ENCODE results near the gene TNRC18. TPM values are rescaled to one million over a fixed set of nuclear protein-coding genes. Genes with fewer than 3 reads are reported as not detected.
"Not testable (repeated sequence)": the region's sequence is repeated elsewhere in the genome, so short reads cannot be mapped to it uniquely, and the experiment has no call there.

TNRC18 gene
- total RNA-seq, 2 donors from 2014 or later, result 67.6 to 69.0 TPM

DNA sequence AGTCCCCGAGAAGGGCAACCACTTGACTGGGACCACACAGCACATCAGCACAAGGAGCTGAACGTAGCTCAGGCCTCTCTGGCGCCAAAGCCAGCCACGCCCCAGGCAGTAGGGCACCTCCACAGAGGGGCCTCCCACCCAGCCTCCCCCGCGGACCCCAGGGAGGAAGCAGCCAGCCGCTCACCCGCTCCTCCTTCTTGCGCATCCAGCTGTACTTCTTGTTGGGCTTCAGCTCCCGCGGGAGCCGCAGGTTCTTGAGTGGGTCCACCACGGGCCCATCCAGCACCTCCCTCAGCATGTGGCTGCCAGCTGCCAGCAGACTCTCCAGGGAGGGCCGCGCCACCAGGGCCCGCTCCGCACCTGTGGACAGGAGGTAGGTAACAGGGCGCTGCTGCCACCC lies 61.2 kb downstream of the TNRC18 start:
- DNase-seq, result no peak
- H3K9me3 Mint-ChIP-seq, result no peaks in the 10 kb centered on the region
- peaks cover 4% of the 10 kb centered on the region in 2 donors for H3K36me3 Mint-ChIP-seq (ENCODE audit: insufficient read depth in 2 of 2)
- H3K27ac Mint-ChIP-seq, result no peak overlapping the region
- no peak overlapping the region for H3K4me3 Mint-ChIP-seq
- no peaks in the 10 kb centered on the region for H3K27me3 Mint-ChIP-seq (ENCODE audit: low read depth)
- ATAC-seq (replicated peaks in 1 of 2), result no peak
- peaks cover 15% of the 10 kb centered on the region for H3K4me1 Mint-ChIP-seq (ENCODE audit: low read depth)

- DNase-seq (no peak), ATAC-seq (replicated peaks in 1 of 2) (no peak)
- Mint-ChIP-seq H3K36me3 (ENCODE audit: insufficient read depth in 2 of 2) (peaks cover 7 to 10% of the 10 kb centered on the region in 2 donors), H3K4me1 (ENCODE audit: low read depth) (peaks cover 15% of the 10 kb centered on the region), H3K27me3 (ENCODE audit: low read depth) (no peaks in the 10 kb centered on the region), H3K27ac (no peak overlapping the region), H3K9me3 (no peaks in the 10 kb centered on the region), H3K4me3 (no peak overlapping the region)
These were observed 62.0 kb downstream of the TNRC18 start for GRCh38 chr7:5361446-5362127.

- ATAC-seq (replicated peaks in 1 of 2) (no peak), DNase-seq (no peak)
- H3K27ac Mint-ChIP-seq, result no peak overlapping the region
- no peak overlapping the region for H3K4me3 Mint-ChIP-seq
- H3K27me3 Mint-ChIP-seq (ENCODE audit: low read depth), result no peaks in the 10 kb centered on the region
- H3K4me1 Mint-ChIP-seq (ENCODE audit: low read depth), result peaks cover 13% of the 10 kb centered on the region
- peaks cover 7 to 14% of the 10 kb centered on the region in 2 donors for H3K36me3 Mint-ChIP-seq (ENCODE audit: insufficient read depth in 2 of 2)
- no peaks in the 10 kb centered on the region for H3K9me3 Mint-ChIP-seq
These were observed 62.7 kb downstream of the TNRC18 start for GRCh38 chr7:5360971-5361370.

DNA sequence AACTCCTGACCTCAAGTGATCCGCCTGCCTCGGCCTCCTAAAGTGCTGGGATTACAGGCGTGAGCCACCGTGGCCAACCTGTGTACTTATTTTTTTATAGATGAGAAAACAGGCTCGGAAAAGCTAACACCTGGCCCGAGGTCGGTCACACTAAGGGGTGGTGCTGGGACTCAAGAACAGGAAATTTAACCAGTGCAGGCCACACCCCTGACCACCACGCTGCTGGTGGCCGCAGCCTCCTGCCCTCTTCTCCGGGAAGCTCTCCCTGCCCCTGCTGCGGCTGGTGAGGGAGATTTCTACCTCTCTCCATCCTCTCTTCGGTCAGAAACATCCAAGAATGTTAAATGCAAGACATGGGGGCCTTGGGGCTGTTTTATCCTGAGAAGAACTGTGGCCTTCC lies 63.2 kb downstream of the TNRC18 start:
- H3K36me3 Mint-ChIP-seq (ENCODE audit: insufficient read depth in 2 of 2), result peaks cover 6 to 13% of the 10 kb centered on the region in 2 donors
- DNase-seq (no peak), ATAC-seq (replicated peaks in 1 of 2) (no peak)
- H3K27ac Mint-ChIP-seq, result no peak overlapping the region
- H3K27me3 Mint-ChIP-seq (ENCODE audit: low read depth), result no peaks in the 10 kb centered on the region
- no peak overlapping the region for H3K4me3 Mint-ChIP-seq
- H3K4me1 Mint-ChIP-seq (ENCODE audit: low read depth), result peaks cover 13% of the 10 kb centered on the region
- no peaks in the 10 kb centered on the region for H3K9me3 Mint-ChIP-seq

GRCh38 chr7:5360021-5360420 lies 63.6 kb downstream of the TNRC18 start:
- H3K27ac Mint-ChIP-seq; H3K27me3 Mint-ChIP-seq (ENCODE audit: low read depth); ATAC-seq (replicated peaks in 1 of 2); H3K9me3 Mint-ChIP-seq; DNase-seq; H3K4me3 Mint-ChIP-seq: not testable (repeated sequence)
- H3K36me3 Mint-ChIP-seq (ENCODE audit: insufficient read depth in 2 of 2), result peaks cover 6 to 15% of the 10 kb centered on the region in 2 donors
- H3K4me1 Mint-ChIP-seq (ENCODE audit: low read depth), result peaks cover 17% of the 10 kb centered on the region

- Mint-ChIP-seq H3K36me3 (ENCODE audit: insufficient read depth in 2 of 2) (peaks cover 6 to 21% of the 10 kb centered on the region in 2 donors), H3K4me1 (ENCODE audit: low read depth) (peaks cover 24% of the 10 kb centered on the region), H3K27ac (no peak overlapping the region), H3K4me3 (no peak overlapping the region), H3K9me3 (no peaks in the 10 kb centered on the region), H3K27me3 (ENCODE audit: low read depth) (no peaks in the 10 kb centered on the region)
- DNase-seq (no peak), ATAC-seq (replicated peaks in 1 of 2) (no peak)
These were observed 64.3 kb downstream of the TNRC18 start for GRCh38 chr7:5359344-5359743.

GRCh38 chr7:5357951-5358350 lies 65.7 kb downstream of the TNRC18 start:
- Mint-ChIP-seq H3K27me3 (ENCODE audit: low read depth) (no peaks in the 10 kb centered on the region), H3K4me3 (no peak overlapping the region), H3K27ac (no peak overlapping the region), H3K36me3 (ENCODE audit: insufficient read depth in 2 of 2) (peaks cover 7 to 26% of the 10 kb centered on the region in 2 donors), H3K4me1 (ENCODE audit: low read depth) (peaks cover 17% of the 10 kb centered on the region), H3K9me3 (no peaks in the 10 kb centered on the region)
- ATAC-seq (replicated peaks in 1 of 2), result no peak
- DNase-seq, result no peak

DNA sequence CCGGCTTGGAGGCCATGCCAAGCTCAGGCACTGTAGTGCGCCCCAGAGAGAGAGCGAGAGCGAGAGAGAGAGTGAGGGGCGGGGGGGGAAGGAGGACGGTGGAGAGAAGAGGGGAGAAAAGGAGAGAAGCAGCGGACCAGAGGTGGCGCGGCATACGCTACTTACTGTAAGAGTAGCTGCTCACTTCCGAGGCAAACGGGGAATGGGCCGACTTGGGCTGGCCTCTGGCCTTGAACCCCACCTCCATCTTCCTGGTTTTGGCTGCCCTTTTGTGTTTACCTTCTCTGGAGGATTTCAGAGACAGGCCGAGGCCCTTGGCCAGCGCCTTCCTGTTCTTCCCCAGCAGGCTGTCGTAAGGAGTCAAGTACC lies 66.9 kb downstream of the TNRC18 start:
- no peak overlapping the region for H3K4me3 Mint-ChIP-seq
- peaks cover 17% of the 10 kb centered on the region for H3K4me1 Mint-ChIP-seq (ENCODE audit: low read depth)
- ATAC-seq (replicated peaks in 1 of 2) (no peak), DNase-seq (no peak)
- no peaks in the 10 kb centered on the region for H3K27me3 Mint-ChIP-seq (ENCODE audit: low read depth)
- peaks cover 7 to 26% of the 10 kb centered on the region in 2 donors for H3K36me3 Mint-ChIP-seq (ENCODE audit: insufficient read depth in 2 of 2)
- no peak overlapping the region for H3K27ac Mint-ChIP-seq
- H3K9me3 Mint-ChIP-seq, result no peaks in the 10 kb centered on the region

DNA sequence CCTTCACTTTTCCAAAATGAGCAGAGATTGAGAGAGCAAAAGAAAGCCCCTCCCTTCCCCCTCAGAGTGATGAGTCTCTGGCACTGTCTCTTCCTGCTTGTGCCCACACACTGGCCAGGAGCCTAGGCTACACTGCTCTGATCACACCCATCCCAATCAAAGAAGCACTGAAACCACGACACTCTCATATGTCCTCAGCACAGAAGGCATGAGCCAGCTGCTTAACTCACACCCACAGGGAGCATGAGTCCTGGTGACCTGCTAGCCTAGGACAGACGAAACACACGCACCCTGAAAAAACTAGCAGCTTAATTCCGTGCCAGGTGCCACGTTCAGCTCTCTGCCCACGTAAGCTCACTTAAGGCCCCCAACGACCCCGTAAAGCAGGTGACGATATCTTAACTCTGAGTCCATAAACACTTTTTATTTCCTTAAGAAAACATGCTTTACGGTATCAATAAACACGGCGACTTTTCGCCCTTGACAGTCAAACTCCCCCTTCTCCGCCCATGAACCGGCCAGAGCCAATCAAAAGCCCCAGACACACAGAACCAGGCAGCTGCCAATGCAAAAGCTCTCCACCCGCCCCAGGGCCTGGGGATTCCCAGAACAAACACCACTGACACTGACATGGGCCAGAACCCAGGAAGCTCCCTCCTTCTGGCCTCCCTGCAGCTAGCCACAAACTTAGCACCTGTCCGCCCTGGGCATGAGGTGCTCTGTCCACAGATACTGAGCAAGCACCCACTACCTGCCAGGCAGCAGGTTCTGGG lies 69.0 kb downstream of the TNRC18 start:
- Mint-ChIP-seq H3K27me3 (ENCODE audit: low read depth) (no peaks in the 10 kb centered on the region), H3K9me3 (no peaks in the 10 kb centered on the region), H3K27ac (peak overlapping the region; percentile 5), H3K36me3 (ENCODE audit: insufficient read depth in 2 of 2) (peaks cover 8 to 31% of the 10 kb centered on the region in 2 donors), H3K4me3 (no peak overlapping the region), H3K4me1 (ENCODE audit: low read depth) (peaks cover 17% of the 10 kb centered on the region)
- ATAC-seq (replicated peaks in 1 of 2) (peak in 1 of 2 donors; percentile 23), DNase-seq (no peak)

DNA sequence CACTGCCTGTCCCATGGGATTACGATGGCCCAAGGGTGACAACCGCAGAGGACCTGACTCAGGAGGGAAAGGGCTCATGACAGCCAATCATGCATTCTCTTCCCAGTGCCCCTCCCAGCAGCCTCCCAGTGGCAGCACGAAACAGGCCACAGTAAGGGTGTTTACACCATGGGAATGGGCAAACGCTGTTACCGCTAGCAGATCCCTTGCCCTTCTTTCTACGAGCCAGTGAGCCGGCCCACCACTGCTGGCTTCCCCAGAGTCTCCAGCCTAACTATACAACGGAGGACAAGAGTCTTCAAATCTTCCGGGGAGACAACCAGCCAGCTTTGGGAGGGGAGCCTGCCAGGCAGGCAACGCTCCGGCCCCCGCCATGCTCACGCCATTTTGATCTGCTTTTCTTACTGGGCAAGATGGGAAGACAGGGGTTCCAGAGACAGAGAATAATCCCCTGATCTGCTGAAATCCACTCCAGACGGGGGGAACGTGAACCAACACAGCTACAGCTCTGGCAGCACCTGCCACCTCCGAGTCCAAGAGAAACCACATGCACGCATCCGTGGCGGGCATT lies 71.1 kb downstream of the TNRC18 start:
- no peak for ATAC-seq (replicated peaks in 1 of 2)
- Mint-ChIP-seq H3K27me3 (ENCODE audit: low read depth) (no peaks in the 10 kb centered on the region), H3K4me1 (ENCODE audit: low read depth) (peaks cover 17% of the 10 kb centered on the region), H3K27ac (no peak overlapping the region), H3K4me3 (no peak overlapping the region), H3K36me3 (ENCODE audit: insufficient read depth in 2 of 2) (peaks cover 8 to 33% of the 10 kb centered on the region in 2 donors), H3K9me3 (no peaks in the 10 kb centered on the region)
- DNase-seq, result no peak

DNA sequence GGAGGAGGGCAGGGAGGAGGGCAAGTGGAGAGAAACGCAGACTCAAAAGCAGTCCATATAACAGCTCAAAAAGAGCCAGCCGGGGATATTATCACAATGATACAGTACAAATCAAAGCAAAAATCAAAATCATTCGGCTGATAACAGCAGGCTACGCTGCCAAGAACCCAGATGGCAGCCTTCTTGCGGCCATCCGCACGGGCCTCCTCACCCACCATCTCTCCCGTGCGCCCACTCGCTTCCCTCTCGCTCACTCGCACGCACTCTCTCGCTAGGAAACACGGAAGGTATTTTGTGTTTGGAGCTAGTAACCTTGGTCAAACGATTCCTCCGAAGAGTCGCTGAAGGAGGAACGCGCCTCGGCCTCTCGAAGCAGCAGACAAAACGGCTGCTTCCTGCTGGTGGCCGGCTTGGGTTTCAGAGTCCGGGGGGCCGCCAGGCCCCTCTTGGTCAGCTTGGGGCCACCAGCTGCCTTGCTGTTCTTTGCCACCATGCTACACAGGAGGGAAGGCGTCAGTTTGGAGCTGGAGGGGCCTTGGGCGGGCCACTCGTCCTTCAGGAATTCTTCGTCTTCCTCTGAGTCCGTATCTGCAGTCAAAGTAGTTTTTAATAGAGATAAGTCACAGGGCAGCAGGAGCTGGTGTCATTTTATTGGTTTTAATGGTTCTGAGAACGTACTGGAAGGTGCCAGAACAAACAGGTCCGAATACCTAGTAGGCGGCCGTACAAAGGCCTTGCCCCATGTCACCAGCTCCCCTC lies 71.9 kb downstream of the TNRC18 start:
- H3K4me3 Mint-ChIP-seq, result no peak overlapping the region
- H3K36me3 Mint-ChIP-seq (ENCODE audit: insufficient read depth in 2 of 2), result peaks cover 4 to 28% of the 10 kb centered on the region in 2 donors
- no peak for DNase-seq
- no peak for ATAC-seq (replicated peaks in 1 of 2)
- H3K9me3 Mint-ChIP-seq, result no peaks in the 10 kb centered on the region
- H3K27me3 Mint-ChIP-seq (ENCODE audit: low read depth), result no peaks in the 10 kb centered on the region
- H3K4me1 Mint-ChIP-seq (ENCODE audit: low read depth), result peaks cover 17% of the 10 kb centered on the region
- no peak overlapping the region for H3K27ac Mint-ChIP-seq

- no peak for DNase-seq
- H3K4me1 Mint-ChIP-seq (ENCODE audit: low read depth), result peaks cover 17% of the 10 kb centered on the region
- no peak overlapping the region for H3K4me3 Mint-ChIP-seq
- no peaks in the 10 kb centered on the region for H3K9me3 Mint-ChIP-seq
- H3K27me3 Mint-ChIP-seq (ENCODE audit: low read depth), result no peaks in the 10 kb centered on the region
- ATAC-seq (replicated peaks in 1 of 2), result no peak
- H3K36me3 Mint-ChIP-seq (ENCODE audit: insufficient read depth in 2 of 2), result peaks cover 5 to 23% of the 10 kb centered on the region in 2 donors
- no peak overlapping the region for H3K27ac Mint-ChIP-seq
These were observed 72.8 kb downstream of the TNRC18 start for GRCh38 chr7:5350600-5351385.
